HepG2 (cell line): ENCODE data around the gene PCGF2. TPM values are rescaled to one million over a fixed set of nuclear protein-coding genes. Genes with fewer than 3 reads are reported as not detected.

ENCODE experiments used
- ASH2L ChIP-seq: fragments of 300-600, 200-600 bp; sonication (generic); IDR thresholded peaks from 2 replicates; pipeline ENCODE4 v1.7.0; 2017; ENCODE audit warnings: low read depth, mild to moderate bottlenecking, moderate library complexity, mixed read lengths, low read length; ENCODE audit not compliant: insufficient read length
- HOXA3 ChIP-seq: sonication (generic); formaldehyde crosslinking; IDR thresholded peaks from 2 replicates; pipeline ENCODE4 v1.5.0; 2020; ENCODE audit warnings: missing genetic modification reagents
- HOXA5 ChIP-seq: sonication (generic); formaldehyde crosslinking; IDR thresholded peaks from 2 replicates; pipeline ENCODE4 v1.4.0; 2020; ENCODE audit warnings: missing genetic modification reagents
- KLF16 ChIP-seq, 2 experiments: sonication (generic) in 1 of 2; formaldehyde crosslinking in 1 of 2; IDR thresholded peaks; 2 replicates each; pipeline versions ENCODE4 v1.6.1 to v1.8.0; 2016 to 2023; ENCODE audit warnings: missing genetic modification reagents in 2 of 2, missing compliant biosample characterization in 1 of 2
- MBD4 ChIP-seq: IDR thresholded peaks from 2 replicates; pipeline ENCODE4 v1.6.1; 2012; ENCODE audit warnings: low read length, inconsistent platforms, borderline replicate concordance
- PHF21A ChIP-seq: sonication (generic); formaldehyde crosslinking; IDR thresholded peaks from 2 replicates; pipeline ENCODE4 v1.5.0; 2020; ENCODE audit warnings: mild to moderate bottlenecking, missing genetic modification reagents
- RBFOX2 ChIP-seq: fragments of 200-400 bp; formaldehyde crosslinking; IDR thresholded peaks from 2 replicates; pipeline ENCODE4 v1.6.1; 2017; ENCODE audit warnings: low read depth, mild to moderate bottlenecking, low read length
- RCOR2 ChIP-seq: IDR thresholded peaks from 2 replicates; pipeline ENCODE4 v1.6.1; 2016; ENCODE audit warnings: missing biosample characterization, missing genetic modification reagents
- REPIN1 ChIP-seq: sonication (generic); formaldehyde crosslinking; IDR thresholded peaks from 2 replicates; pipeline ENCODE4 v1.8.0; 2022; ENCODE audit warnings: missing genetic modification reagents, low read depth, mild to moderate bottlenecking, borderline replicate concordance
- SCMH1 ChIP-seq: sonication (generic); formaldehyde crosslinking; IDR thresholded peaks from 2 replicates; pipeline ENCODE4 v1.9.0; 2021; ENCODE audit warnings: missing genetic modification reagents, mild to moderate bottlenecking, borderline replicate concordance
- TCF7 ChIP-seq: sonication (generic); IDR thresholded peaks from 2 replicates; pipeline ENCODE4 v1.6.1; 2016; ENCODE audit warnings: antibody characterized with exemption, low read depth
- ZFP36 ChIP-seq: fragments of 150-350 bp; IDR thresholded peaks from 2 replicates; pipeline ENCODE4 v1.6.1; 2018; ENCODE audit warnings: borderline replicate concordance, low read length, low read depth; ENCODE audit not compliant: partially characterized antibody
- ZNF101 ChIP-seq: sonication (generic); formaldehyde crosslinking; IDR thresholded peaks from 2 replicates; pipeline ENCODE4 v1.4.0; 2020; ENCODE audit warnings: mild to moderate bottlenecking, low read depth, missing genetic modification reagents, borderline replicate concordance
- ZNF124 ChIP-seq: sonication (generic); formaldehyde crosslinking; IDR thresholded peaks from 2 replicates; pipeline ENCODE4 v1.4.0; 2020; ENCODE audit warnings: missing genetic modification reagents
- ZNF207 ChIP-seq: fragments of 450-650 bp; IDR thresholded peaks from 2 replicates; pipeline ENCODE4 v1.6.1; 2016; ENCODE audit warnings: antibody characterized with exemption, borderline replicate concordance
- ZNF83 ChIP-seq: sonication (generic); formaldehyde crosslinking; IDR thresholded peaks from 2 replicates; pipeline ENCODE4 v1.4.0; 2020; ENCODE audit warnings: missing genetic modification reagents, mild to moderate bottlenecking, borderline replicate concordance
- ZNF879 ChIP-seq: sonication (generic); formaldehyde crosslinking; IDR thresholded peaks from 2 replicates; pipeline ENCODE4 v1.8.1; 2023; ENCODE audit warnings: missing genetic modification reagents
- polyA plus RNA-seq, 8 experiments: library from polyadenylated mRNA; depleted of rRNA in 3 of 8; stranded (reverse) in 7 of 8; unstranded in 1 of 8; fragments of >200 nt; fragmentation: Illumina TruSeq in 4 of 8; extraction: Trizol in 4 of 8; gene quantifications; 2 replicates each; pipeline versions ENCODE4 v1.2.1 to v1.2.3, GENCODE V29; 2011 to 2016; ENCODE audit warnings: low read depth in 4 of 8, missing spikeins in 1 of 8, mixed read lengths in 1 of 8; ENCODE audit not compliant: insufficient read depth in 1 of 8
- total RNA-seq, 5 experiments: library from RNA; depleted of rRNA; stranded (reverse); fragments of >200 nt; fragmentation: Illumina TruSeq; extraction: Trizol; gene quantifications; 2 replicates each; pipeline ENCODE4 v1.2.3, GENCODE V29; 2016; ENCODE audit warnings: low read depth in 1 of 5
- TF ChIP-seq, protein P1 (sequence below): sonication (generic); formaldehyde crosslinking; IDR thresholded peaks from 2 replicates; pipeline ENCODE4 v1.9.0; 2022; ENCODE audit warnings: missing genetic modification reagents, mild to moderate bottlenecking, borderline replicate concordance
- TF ChIP-seq, protein P2 (sequence below): sonication (generic); formaldehyde crosslinking; IDR thresholded peaks from 2 replicates; pipeline ENCODE4 v1.5.0; 2020; ENCODE audit warnings: mild to moderate bottlenecking, missing genetic modification reagents, moderate library complexity
- TF ChIP-seq, protein P3 (sequence below): IDR thresholded peaks from 2 replicates; pipeline ENCODE4 v1.6.1; 2018; ENCODE audit warnings: missing genetic modification reagents

The PCGF2 gene
- total and polyA plus RNA-seq, 2 of the 13 experiments (the other 11 are each of a cell fraction or from before 2014, with no cell fraction given) = 11.6 to 29.4 TPM

DNA sequence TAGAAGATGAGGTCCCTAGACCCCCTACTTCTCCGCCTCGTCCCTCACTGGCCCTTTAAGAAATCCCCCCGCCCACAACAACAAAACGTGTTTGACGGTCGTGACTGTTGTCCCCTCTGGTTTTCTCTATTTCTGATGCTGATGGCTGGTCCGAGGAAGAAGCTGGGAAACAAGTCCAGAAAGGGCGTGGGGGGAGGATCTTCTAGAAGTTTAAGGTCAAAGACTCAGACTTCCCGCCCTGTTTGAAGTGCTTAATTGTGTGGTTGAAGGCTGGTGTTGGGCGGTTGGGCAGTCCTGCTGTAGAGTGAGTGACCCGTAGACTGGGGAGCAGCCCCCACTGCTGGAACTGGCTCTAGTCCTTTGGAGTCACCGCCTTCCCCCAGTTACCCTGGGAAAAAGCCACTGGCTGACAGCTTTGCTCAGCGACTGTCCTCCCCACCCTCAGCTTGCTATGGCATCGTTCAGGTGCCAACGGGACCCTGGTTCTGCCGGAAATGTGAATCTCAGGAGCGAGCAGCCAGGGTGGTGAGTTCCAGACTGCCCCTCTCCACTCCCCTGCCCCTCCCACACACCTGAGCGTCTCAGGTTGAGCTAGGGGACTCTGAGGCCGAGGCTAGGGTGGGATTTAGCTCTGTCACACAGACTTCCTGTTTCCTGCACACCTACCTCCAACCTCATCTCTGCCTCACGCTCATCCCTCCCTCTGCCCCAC is 41.5 kb downstream of the PCGF2 start (continued):
- TF ChIP-seq RCOR2 (CRISPR knock-in tag) = no peak
- no peak for TF ChIP-seq KLF16 (CRISPR knock-in tag; IDR thresholded peaks at IDR 0.05)
- TF ChIP-seq, protein P1, sequence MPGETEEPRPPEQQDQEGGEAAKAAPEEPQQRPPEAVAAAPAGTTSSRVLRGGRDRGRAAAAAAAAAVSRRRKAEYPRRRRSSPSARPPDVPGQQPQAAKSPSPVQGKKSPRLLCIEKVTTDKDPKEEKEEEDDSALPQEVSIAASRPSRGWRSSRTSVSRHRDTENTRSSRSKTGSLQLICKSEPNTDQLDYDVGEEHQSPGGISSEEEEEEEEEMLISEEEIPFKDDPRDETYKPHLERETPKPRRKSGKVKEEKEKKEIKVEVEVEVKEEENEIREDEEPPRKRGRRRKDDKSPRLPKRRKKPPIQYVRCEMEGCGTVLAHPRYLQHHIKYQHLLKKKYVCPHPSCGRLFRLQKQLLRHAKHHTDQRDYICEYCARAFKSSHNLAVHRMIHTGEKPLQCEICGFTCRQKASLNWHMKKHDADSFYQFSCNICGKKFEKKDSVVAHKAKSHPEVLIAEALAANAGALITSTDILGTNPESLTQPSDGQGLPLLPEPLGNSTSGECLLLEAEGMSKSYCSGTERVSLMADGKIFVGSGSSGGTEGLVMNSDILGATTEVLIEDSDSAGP (CRISPR knock-in tag) = peak; percentile 99
- TF ChIP-seq ZNF207 = no peak
- peak; percentile 19; the same call in 1 of the 2 replicates for TF ChIP-seq TCF7
- no peak for TF ChIP-seq ZNF101 (CRISPR knock-in tag)
- 0 out of 2 replicates have a peak, but pooled peaks have one; percentile 35 for TF ChIP-seq ZNF83 (CRISPR knock-in tag)
- TF ChIP-seq ASH2L = peak; percentile 48
- no peak for TF ChIP-seq ZNF124 (CRISPR knock-in tag)
- 0 out of 2 replicates have a peak, but pooled peaks have one; percentile 27 for TF ChIP-seq REPIN1 (CRISPR knock-in tag)
- no peak for TF ChIP-seq SCMH1
- TF ChIP-seq RBFOX2 = peak; percentile 45
- TF ChIP-seq ZFP36 = no peak
- 0 out of 2 replicates have a peak, but pooled peaks have one; percentile 9 for TF ChIP-seq PHF21A (CRISPR knock-in tag)
- peak; percentile 63; the same call in 1 of the 2 replicates for TF ChIP-seq ZNF879 (CRISPR knock-in tag)
- TF ChIP-seq HOXA3 (CRISPR knock-in tag) = 0 out of 2 replicates have a peak, but pooled peaks have one; percentile 5
- TF ChIP-seq, protein P2, sequence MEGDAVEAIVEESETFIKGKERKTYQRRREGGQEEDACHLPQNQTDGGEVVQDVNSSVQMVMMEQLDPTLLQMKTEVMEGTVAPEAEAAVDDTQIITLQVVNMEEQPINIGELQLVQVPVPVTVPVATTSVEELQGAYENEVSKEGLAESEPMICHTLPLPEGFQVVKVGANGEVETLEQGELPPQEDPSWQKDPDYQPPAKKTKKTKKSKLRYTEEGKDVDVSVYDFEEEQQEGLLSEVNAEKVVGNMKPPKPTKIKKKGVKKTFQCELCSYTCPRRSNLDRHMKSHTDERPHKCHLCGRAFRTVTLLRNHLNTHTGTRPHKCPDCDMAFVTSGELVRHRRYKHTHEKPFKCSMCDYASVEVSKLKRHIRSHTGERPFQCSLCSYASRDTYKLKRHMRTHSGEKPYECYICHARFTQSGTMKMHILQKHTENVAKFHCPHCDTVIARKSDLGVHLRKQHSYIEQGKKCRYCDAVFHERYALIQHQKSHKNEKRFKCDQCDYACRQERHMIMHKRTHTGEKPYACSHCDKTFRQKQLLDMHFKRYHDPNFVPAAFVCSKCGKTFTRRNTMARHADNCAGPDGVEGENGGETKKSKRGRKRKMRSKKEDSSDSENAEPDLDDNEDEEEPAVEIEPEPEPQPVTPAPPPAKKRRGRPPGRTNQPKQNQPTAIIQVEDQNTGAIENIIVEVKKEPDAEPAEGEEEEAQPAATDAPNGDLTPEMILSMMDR = 0 out of 2 replicates have a peak, but pooled peaks have one; percentile 5
- no peak for TF ChIP-seq HOXA5 (CRISPR knock-in tag)
- no peak for TF ChIP-seq MBD4
- TF ChIP-seq, protein P3, sequence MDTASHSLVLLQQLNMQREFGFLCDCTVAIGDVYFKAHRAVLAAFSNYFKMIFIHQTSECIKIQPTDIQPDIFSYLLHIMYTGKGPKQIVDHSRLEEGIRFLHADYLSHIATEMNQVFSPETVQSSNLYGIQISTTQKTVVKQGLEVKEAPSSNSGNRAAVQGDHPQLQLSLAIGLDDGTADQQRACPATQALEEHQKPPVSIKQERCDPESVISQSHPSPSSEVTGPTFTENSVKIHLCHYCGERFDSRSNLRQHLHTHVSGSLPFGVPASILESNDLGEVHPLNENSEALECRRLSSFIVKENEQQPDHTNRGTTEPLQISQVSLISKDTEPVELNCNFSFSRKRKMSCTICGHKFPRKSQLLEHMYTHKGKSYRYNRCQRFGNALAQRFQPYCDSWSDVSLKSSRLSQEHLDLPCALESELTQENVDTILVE (CRISPR knock-in tag) = no peak
